ENCODE measurements around the gene SYTL1.
"Not testable (repeated sequence)": the region's sequence is repeated elsewhere in the genome, so short reads cannot be mapped to it uniquely, and the experiment has no call there.

Gene SYTL1

GRCh38 chr1:27366113-27366410, 24.2 kb downstream of the SYTL1 start:
- DNase-seq = peak; percentile 70 to 76

GRCh38 chr1:27366411-27367159, 24.8 kb downstream of the SYTL1 start, which contains the start of gene MAP3K6:
MAP3K6 (minus strand) TSS chr1:27366961; CDS start chr1:27366597, 364 bp downstream.
- peak; percentile 52 to 58 for DNase-seq

GRCh38 chr1:27367160-27367650, 25.4 kb downstream of the SYTL1 start:
- no peak for DNase-seq

GRCh38 chr1:27368869-27369582, 27.2 kb downstream of the SYTL1 start:
- peak in 1 of 2 experiments; percentile 18 for DNase-seq

- no peak for DNase-seq
Measured at GRCh38 chr1:27372022-27372807, 30.4 kb downstream of the SYTL1 start.

- no peak for DNase-seq
Measured at GRCh38 chr1:27372808-27373690, 31.2 kb downstream of the SYTL1 start.

- DNase-seq = no peak
Measured at GRCh38 chr1:27374362-27375086, 32.7 kb downstream of the SYTL1 start, which contains the start of gene FCN3. FCN3 (minus strand) TSS chr1:27374824; CDS start chr1:27374818, 6 bp downstream.

GRCh38 chr1:27377760-27378495, 36.1 kb downstream of the SYTL1 start:
- DNase-seq = no peak

- DNase-seq = no peak
Measured at GRCh38 chr1:27379564-27380122, 37.8 kb downstream of the SYTL1 start.

GRCh38 chr1:27380224-27380623, 38.4 kb downstream of the SYTL1 start:
- DNase-seq = no peak

GRCh38 chr1:27380766-27381733, 39.2 kb downstream of the SYTL1 start:
- DNase-seq = no peak

GRCh38 chr1:27381969-27382762, 40.3 kb downstream of the SYTL1 start:
- no peak for DNase-seq

GRCh38 chr1:27383039-27383605, 41.3 kb downstream of the SYTL1 start, which contains the start of gene CD164L2:
CD164L2 (minus strand) TSS chr1:27383333; CDS start chr1:27383239, 94 bp downstream.
- DNase-seq = no peak

- DNase-seq = no peak
Measured at GRCh38 chr1:27383661-27384060, 41.8 kb downstream of the SYTL1 start.

- not testable (repeated sequence) for DNase-seq
Measured at GRCh38 chr1:27384797-27385196, 43.0 kb downstream of the SYTL1 start.

- peak; percentile 54 to 72 for DNase-seq
Measured at GRCh38 chr1:27388337-27389005, 46.6 kb downstream of the SYTL1 start.

GRCh38 chr1:27391511-27392095, 49.8 kb downstream of the SYTL1 start:
- DNase-seq = peak; percentile 18 to 65

All from NCI-H524 (cell line).